Inflammatory macrophage treated with lipopolysaccharide for 4 hours (primary cell): ENCODE measurements around the gene TBL1Y.
"Not testable (repeated sequence)": the region's sequence is repeated elsewhere in the genome, so short reads cannot be mapped to it uniquely, and the experiment has no call there.

Experiments
- DNase-seq: peaks from one replicate; pipeline ENCODE4 v3.0.0-alpha.2; 2020

TBL1Y gene

GRCh38 chrY:6910372-6911252, at the start of gene TBL1Y:
TBL1Y (plus strand) TSS chrY:6910697; CDS start chrY:7025085, 114,388 bp downstream.
- DNase-seq: no peak

GRCh38 chrY:6894496-6894895, 16.0 kb upstream of the TBL1Y start:
- DNase-seq: no peak

DNA sequence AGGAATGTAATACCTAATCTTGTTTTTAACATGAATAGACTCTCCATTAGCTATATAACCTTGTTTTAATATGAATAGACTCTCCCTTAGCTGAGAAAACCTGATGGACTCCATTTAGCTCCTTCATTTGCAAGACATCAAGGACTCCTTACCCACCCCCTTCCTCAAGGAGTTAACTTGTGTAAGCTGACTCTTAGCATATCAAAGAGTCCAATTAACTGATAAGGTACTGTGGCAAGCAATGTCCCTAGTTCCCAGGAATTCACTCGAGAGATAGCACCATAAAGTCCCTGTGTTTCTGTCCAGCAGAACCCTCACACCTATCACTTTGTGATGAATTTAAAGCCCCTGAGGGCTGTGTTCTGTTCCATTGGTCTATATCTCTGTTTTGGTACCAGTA, 15.3 kb upstream of the TBL1Y start:
- DNase-seq: no peak

DNA sequence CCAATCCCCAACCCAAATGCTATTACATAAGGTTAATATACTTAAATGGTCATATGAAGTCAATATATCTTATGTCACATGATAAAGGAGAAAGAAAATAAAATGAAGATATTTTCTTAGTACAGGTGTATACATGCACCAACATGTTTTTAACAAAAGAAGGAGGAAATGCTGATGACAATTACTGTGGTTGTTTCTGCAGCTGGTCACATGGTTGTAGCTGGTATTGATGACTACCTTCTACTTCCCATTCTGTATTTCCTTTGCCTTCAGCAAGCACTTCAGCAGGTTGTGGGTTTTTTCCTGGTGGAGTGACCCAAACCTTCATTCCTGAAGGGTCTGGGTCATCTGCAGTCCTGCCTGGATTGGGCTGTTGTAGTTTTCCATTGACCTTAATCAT, 8.4 kb upstream of the TBL1Y start:
- not testable (repeated sequence) for DNase-seq

DNA sequence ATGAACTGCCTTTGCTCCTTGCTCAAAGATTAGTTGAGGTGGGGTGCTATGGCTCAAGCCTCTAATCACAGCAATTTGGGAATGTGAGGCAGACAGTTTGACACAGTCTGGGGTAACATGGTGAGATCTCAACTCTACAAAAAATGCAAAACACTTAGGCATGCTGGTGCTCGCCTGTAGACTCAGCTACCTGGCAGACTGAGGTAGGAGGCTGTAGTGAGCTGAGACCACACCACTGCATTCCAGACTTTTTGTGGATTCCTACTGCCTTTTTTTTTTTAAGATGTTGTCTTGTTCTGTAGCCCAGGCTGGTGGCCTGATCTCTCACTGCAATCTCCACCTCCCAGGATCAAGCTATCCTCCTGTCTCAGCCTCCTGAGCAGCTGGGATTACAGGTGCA, 2.9 kb upstream of the TBL1Y start:
- no peak for DNase-seq

DNA sequence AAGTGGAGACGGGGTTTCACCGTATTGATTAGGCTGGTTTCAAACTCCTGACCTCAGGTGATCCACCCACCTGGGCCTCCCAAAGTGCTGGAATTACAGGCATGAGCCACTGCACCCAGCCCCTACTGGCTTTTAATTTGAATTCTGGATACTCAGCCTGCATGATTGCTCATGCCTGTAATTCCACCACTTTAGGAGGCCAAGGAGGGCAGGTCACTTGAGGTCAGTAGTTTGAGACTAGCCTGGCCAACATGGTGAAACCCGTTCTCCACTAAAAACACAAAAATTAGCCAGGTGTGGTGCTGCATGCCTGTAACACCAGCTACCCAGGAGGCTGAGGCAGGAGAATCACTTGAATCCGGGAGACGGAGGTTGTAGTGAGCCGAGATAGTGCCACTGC, 2.5 kb upstream of the TBL1Y start:
- DNase-seq: not testable (repeated sequence)

GRCh38 chrY:6909118-6909521, 1.4 kb upstream of the TBL1Y start:
- no peak for DNase-seq

- no peak for DNase-seq
These were observed 641 bp upstream of the TBL1Y start for GRCh38 chrY:6909856-6910255.

DNA sequence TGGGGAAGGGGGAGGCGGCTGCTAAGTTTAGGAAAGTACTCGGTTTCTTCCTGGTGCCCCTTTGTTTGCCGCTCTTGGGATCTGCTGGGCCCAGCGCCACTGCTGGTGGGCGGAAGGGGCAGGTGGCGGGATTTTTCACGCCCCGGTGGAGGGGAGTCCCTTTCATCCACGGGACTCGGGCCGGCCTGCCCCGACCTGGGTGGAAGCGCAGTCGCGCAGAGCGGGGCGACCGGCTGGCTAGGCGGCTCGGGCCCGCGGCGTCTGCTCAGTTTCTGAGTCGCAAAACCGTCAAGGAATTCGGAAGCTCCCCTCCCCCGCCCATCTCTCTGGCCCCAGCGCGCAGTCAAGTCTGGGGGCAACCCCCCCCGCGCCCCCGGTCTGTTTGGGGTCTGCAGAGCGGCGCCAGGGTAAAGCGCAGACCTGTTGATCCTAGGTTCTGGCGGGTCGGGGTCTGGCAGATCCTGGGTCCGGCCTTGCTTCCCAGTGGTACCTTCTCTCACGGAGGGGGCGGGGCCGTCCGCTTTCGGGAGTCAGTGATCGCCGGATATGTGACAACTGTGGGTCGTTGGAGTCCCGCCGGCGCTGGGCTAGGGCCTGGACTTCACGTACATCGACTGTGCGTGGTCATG, 870 bp downstream of the TBL1Y start, which contains the start of gene AMELY:
AMELY (minus strand) TSS at position 500 of the 629 bp plus-strand sequence. CDS start 39,144 bp downstream, outside the sequence.
- no peak for DNase-seq

- DNase-seq: no peak
These were observed 2.9 kb downstream of the TBL1Y start for GRCh38 chrY:6913362-6913761.

- DNase-seq: no peak
These were observed 10.6 kb downstream of the TBL1Y start for GRCh38 chrY:6921061-6921460.

DNA sequence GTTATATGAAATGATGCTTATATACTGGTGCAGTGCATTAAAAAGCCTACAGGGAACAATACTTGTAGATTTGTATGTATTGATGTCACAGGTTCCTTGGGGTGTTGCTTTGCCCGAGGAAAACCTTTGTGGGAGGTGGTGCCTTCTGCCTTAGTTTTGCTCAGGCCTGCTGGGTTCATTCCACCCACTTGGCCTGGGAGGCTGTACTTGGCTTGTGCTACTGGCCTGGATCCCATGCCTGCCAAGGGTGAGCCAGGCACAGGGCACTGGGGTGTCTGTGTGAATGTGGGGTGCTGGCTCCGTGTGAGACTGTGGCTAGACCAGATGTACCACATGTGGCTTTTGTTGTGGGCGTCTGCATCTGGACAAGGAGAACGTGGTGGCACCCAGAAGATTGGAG, 17.8 kb downstream of the TBL1Y start:
- DNase-seq: no peak

DNA sequence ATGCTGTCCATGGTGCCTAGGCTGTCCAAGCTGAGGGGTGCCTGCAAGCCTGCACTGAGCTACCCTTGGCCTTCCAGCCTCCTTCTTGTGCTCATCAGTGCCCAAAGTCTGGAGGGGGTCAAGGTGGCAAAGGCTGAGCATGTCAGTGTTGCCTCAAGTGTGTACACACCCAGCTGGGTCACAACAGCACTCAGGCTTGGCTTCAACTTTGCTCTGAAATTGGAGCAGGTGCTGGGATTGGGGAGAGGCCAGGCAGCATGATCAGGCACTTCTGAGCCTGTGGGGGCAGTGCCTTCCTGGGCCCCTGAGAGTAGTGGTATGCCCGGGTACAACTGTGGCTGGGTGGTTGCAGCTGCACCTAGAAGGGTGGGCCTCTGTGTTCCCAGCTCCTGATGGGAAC, 18.7 kb downstream of the TBL1Y start:
- DNase-seq: no peak

- DNase-seq: no peak
These were observed 21.4 kb downstream of the TBL1Y start for GRCh38 chrY:6931779-6932396.

DNA sequence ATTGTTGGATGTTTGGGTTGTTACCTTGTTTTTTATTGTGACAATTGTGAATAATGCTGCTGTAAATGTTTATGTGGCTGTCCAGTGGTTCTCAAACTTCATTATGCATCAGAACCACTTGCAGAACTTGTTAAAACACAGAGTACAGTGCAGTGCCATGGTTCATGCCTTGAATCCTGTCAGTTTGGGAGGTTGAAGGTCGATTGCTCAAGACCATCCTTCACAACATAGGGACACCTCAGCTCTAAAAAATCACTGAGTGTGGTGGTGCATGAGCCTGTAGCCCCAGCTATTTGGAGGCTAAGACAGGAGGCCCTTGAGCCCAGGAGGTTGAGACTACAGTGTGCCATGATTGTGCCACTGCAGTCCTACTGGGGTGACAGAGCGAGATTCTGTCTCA, 25.0 kb downstream of the TBL1Y start:
- no peak for DNase-seq

- no peak for DNase-seq
These were observed 37.2 kb downstream of the TBL1Y start for GRCh38 chrY:6947695-6948094.

GRCh38 chrY:6948378-6948777, 37.9 kb downstream of the TBL1Y start:
- no peak for DNase-seq

GRCh38 chrY:6949947-6950346, 39.5 kb downstream of the TBL1Y start:
- no peak for DNase-seq

- DNase-seq: peak; percentile 28
These were observed 54.2 kb downstream of the TBL1Y start for GRCh38 chrY:6964732-6965131.

GRCh38 chrY:6966521-6966920, 56.0 kb downstream of the TBL1Y start:
- DNase-seq: no peak

GRCh38 chrY:6967736-6968135, 57.2 kb downstream of the TBL1Y start:
- no peak for DNase-seq

DNA sequence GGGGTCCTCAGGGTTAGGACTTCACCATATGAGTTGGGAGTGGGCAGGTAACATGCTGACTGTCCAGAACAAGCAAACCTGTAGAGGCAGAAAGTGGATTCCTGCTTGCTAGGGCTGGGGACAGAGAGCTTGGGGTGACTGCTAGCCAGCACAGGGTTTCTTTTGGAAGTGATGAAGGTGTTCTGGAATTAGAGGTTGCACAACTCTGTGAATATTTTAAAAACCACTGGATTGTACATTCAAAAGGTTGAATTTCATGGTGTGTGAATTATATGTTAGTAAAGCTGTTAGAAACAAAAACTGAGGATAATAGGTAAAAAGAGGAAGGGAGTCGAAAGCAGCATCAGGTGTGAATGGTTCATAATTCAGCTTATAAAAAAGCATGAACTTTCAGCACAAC, 57.7 kb downstream of the TBL1Y start:
- no peak for DNase-seq

GRCh38 chrY:6972271-6972887, 61.9 kb downstream of the TBL1Y start:
- DNase-seq: no peak
